Neural progenitor cell (in vitro differentiated cells): ENCODE measurements around the gene INPP5B. TPM values are rescaled to one million over a fixed set of nuclear protein-coding genes. Genes with fewer than 3 reads are reported as not detected.
A peak's percentile ranks its signal among the peaks of the same experiment; 100 is the strongest.

ENCODE experiments used
- DNase-seq: peaks from one replicate; pipeline ENCODE4 v3.0.0-alpha.2; 2016; ENCODE audit warnings: low spot score
- H2AFZ ChIP-seq: fragments of 200-600 bp; sonication (generic); replicated peaks from 2 replicates; pipeline ENCODE4 v1.6.1; 2016; ENCODE audit warnings: antibody characterized with exemption
- H3F3A ChIP-seq: fragments of 200-600 bp; sonication (generic); 2 replicates; pipeline ENCODE4 v1.6.1; 2016; ENCODE audit warnings: antibody characterized with exemption, low read depth
- H3K27ac ChIP-seq: fragments of 200-600 bp; sonication (generic); 2 replicates; pipeline ENCODE4 v1.5.1; 2016; ENCODE audit warnings: mild to moderate bottlenecking
- H3K27me3 ChIP-seq: fragments of 200-600 bp; sonication (generic); 2 replicates; pipeline ENCODE4 v1.6.1; 2016; ENCODE audit warnings: mild to moderate bottlenecking, moderate library complexity
- H3K36me3 ChIP-seq: fragments of 200-600 bp; sonication (generic); 2 replicates; pipeline ENCODE4 v1.5.1; 2016
- H3K4me1 ChIP-seq: fragments of 200-600 bp; sonication (generic); 2 replicates; pipeline ENCODE4 v1.6.1; 2016; ENCODE audit warnings: mixed run types
- H3K4me2 ChIP-seq: fragments of 200-600 bp; sonication (generic); 2 replicates; pipeline ENCODE4 v1.6.1; 2016
- H3K4me3 ChIP-seq: fragments of 200-600 bp; sonication (generic); 2 replicates; pipeline ENCODE4 v1.5.1; 2016
- H3K79me2 ChIP-seq: fragments of 200-600 bp; sonication (generic); 2 replicates; pipeline ENCODE4 v1.6.1; 2016; ENCODE audit warnings: low read depth
- H3K9ac ChIP-seq: fragments of 200-600 bp; sonication (generic); 2 replicates; pipeline ENCODE4 v1.6.1; 2016
- H3K9me3 ChIP-seq: fragments of 200-600 bp; sonication (generic); 2 replicates; pipeline ENCODE4 v1.5.1; 2016; ENCODE audit warnings: low read depth
- H4K20me1 ChIP-seq: fragments of 200-600 bp; sonication (generic); 2 replicates; pipeline ENCODE4 v1.6.1; 2016; ENCODE audit warnings: low read depth
- H3K27ac Mint-ChIP-seq: 3 replicates; pipeline ENCODE4 v1.8.0; 2021; ENCODE audit warnings: mixed read lengths
- H3K27me3 Mint-ChIP-seq: 2 replicates; pipeline ENCODE4 v1.8.0; 2022; ENCODE audit warnings: low read depth, mild to moderate bottlenecking, inconsistent platforms, moderate library complexity, mixed read lengths; ENCODE audit not compliant: insufficient read depth
- H3K36me3 Mint-ChIP-seq: 3 replicates; pipeline ENCODE4 v1.8.0; 2021; ENCODE audit warnings: mixed read lengths
- H3K4me1 Mint-ChIP-seq: 3 replicates; pipeline ENCODE4 v1.8.0; 2021; ENCODE audit warnings: mixed read lengths
- H3K4me3 Mint-ChIP-seq: 3 replicates; pipeline ENCODE4 v1.8.0; 2021; ENCODE audit warnings: mild to moderate bottlenecking, moderate library complexity, mixed read lengths
- H3K9me3 Mint-ChIP-seq: 3 replicates; pipeline ENCODE4 v1.8.0; 2020; ENCODE audit warnings: mixed read lengths
- EZH2 ChIP-seq: fragments of 200-600 bp; sonication (generic); IDR thresholded peaks from 2 replicates; pipeline ENCODE4 v1.6.1; 2017; ENCODE audit warnings: antibody characterized with exemption, mild to moderate bottlenecking, moderate library complexity
- EZH2phosphoT487 ChIP-seq: fragments of 200-600 bp; sonication (generic); IDR thresholded peaks from 2 replicates; pipeline ENCODE4 v1.6.1; 2017; ENCODE audit warnings: antibody characterized with exemption
- total RNA-seq: library from RNA; depleted of rRNA; stranded (reverse); fragments of >200 nt; gene quantifications from 2 replicates; pipeline ENCODE4 v1.2.3, GENCODE V29; 2015; ENCODE audit warnings: low replicate concordance
- TF ChIP-seq, protein P1 (sequence below): fragments of 200-600 bp; sonication (generic); IDR thresholded peaks from 2 replicates; pipeline ENCODE4 v1.5.1; 2017; ENCODE audit warnings: antibody characterized with exemption, mild to moderate bottlenecking

INPP5B gene
- total RNA-seq, 1 donor from 2014 or later, result 22.0 TPM

DNA sequence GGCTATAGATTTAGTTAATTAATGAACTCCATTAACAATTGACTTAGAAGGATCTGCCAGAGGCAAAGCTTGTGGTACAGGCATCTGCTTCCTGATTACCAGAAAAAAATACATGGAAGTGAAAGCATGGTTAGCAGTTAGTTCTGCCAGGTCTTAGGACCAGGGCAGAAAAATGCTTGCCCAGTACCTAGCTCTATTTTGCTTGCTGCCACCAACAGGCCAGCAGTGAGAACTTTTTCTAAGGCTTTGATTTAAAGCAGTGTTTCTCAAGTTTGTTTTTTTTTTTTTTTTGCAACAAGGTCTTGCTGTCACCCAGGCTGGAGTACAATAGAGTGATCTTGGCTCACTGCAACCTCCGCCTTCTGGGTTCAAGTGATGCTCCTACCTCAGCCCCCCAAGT, 71.0 kb downstream of the INPP5B start:
- Histone ChIP-seq H3K27me3 (no peaks in the 10 kb centered on the region), H3K36me3 (no peaks in the 10 kb centered on the region), H2AFZ (no peak overlapping the region), H3K9ac (no peak overlapping the region), H3K79me2 (no peaks in the 10 kb centered on the region), H3F3A (no peaks in the 10 kb centered on the region), H3K27ac (no peak overlapping the region), H3K4me1 (no peaks in the 10 kb centered on the region), H3K9me3 (no peaks in the 10 kb centered on the region), H3K4me2 (no peak overlapping the region), H4K20me1 (no peaks in the 10 kb centered on the region), H3K4me3 (no peak overlapping the region)
- H3K4me1 Mint-ChIP-seq, result no peaks in the 10 kb centered on the region
- no peak overlapping the region for H3K4me3 Mint-ChIP-seq
- no peaks in the 10 kb centered on the region for H3K9me3 Mint-ChIP-seq
- H3K27ac Mint-ChIP-seq, result no peak overlapping the region
- TF ChIP-seq EZH2phosphoT487, result no peak
- TF ChIP-seq, protein P1, sequence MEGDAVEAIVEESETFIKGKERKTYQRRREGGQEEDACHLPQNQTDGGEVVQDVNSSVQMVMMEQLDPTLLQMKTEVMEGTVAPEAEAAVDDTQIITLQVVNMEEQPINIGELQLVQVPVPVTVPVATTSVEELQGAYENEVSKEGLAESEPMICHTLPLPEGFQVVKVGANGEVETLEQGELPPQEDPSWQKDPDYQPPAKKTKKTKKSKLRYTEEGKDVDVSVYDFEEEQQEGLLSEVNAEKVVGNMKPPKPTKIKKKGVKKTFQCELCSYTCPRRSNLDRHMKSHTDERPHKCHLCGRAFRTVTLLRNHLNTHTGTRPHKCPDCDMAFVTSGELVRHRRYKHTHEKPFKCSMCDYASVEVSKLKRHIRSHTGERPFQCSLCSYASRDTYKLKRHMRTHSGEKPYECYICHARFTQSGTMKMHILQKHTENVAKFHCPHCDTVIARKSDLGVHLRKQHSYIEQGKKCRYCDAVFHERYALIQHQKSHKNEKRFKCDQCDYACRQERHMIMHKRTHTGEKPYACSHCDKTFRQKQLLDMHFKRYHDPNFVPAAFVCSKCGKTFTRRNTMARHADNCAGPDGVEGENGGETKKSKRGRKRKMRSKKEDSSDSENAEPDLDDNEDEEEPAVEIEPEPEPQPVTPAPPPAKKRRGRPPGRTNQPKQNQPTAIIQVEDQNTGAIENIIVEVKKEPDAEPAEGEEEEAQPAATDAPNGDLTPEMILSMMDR, result peak; percentile 24
- DNase-seq, result no peak
- H3K27me3 Mint-ChIP-seq, result no peaks in the 10 kb centered on the region
- peaks cover 9% of the 10 kb centered on the region for H3K36me3 Mint-ChIP-seq

DNA sequence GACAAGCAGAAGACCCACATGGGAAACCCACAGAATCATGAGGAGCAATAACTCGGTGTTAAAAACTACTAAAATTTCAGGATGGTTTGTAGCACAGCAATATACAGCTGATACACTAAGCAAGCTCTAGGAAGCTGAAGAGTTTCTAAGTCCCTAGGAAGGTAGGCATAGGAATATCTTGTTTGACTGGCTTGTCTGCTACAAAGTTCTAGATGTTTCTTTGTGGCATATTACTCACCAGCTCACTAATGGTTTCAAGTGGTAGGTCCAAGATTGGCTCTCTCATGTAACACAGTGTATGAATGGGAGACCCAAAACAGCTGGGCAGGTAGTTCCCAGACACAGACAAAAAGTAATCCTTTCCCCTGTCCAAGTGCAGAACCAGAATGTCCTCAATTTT, 74.2 kb downstream of the INPP5B start:
- H3K9me3 Mint-ChIP-seq, result no peaks in the 10 kb centered on the region
- H3K9me3 ChIP-seq, result no peaks in the 10 kb centered on the region
- H3K4me1 ChIP-seq, result no peaks in the 10 kb centered on the region
- H3K27me3 Mint-ChIP-seq, result no peaks in the 10 kb centered on the region
- H3K27ac Mint-ChIP-seq, result no peak overlapping the region
- no peaks in the 10 kb centered on the region for H3K27me3 ChIP-seq
- H3K79me2 ChIP-seq, result no peaks in the 10 kb centered on the region
- no peaks in the 10 kb centered on the region for H4K20me1 ChIP-seq
- no peak overlapping the region for H3K9ac ChIP-seq
- no peak for TF ChIP-seq EZH2
- TF ChIP-seq, protein P1, result no peak
- no peak for TF ChIP-seq EZH2phosphoT487
- H3K4me2 ChIP-seq, result no peak overlapping the region
- no peak overlapping the region for H3K4me3 ChIP-seq
- no peak overlapping the region for H2AFZ ChIP-seq
- H3F3A ChIP-seq, result no peaks in the 10 kb centered on the region
- H3K4me3 Mint-ChIP-seq, result no peak overlapping the region
- no peaks in the 10 kb centered on the region for H3K36me3 ChIP-seq
- no peaks in the 10 kb centered on the region for H3K4me1 Mint-ChIP-seq
- no peak overlapping the region for H3K27ac ChIP-seq
- peaks cover 15% of the 10 kb centered on the region for H3K36me3 Mint-ChIP-seq
- no peak for DNase-seq

DNA sequence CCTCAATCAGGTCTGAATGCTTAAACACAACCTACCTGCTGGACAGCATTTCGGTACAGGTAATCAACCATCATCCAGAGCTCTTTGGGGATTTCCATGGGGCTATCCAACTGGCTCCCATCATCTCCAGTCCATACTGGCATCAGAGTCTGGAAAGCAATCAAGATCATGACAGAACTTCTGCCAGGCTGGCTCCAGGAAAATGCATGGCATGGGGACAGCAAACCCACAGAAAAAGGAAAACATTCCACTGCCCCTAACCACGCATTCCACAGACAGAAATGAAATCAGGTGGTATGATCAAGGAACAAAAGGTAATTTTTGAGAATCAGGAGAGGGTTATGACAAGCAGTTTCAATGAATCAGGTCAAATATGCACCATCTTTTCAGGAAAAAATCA, 78.4 kb downstream of the INPP5B start:
- Histone ChIP-seq H3K36me3 (no peaks in the 10 kb centered on the region), H3K4me1 (no peaks in the 10 kb centered on the region), H2AFZ (no peak overlapping the region), H3K9ac (no peak overlapping the region), H3K27me3 (no peaks in the 10 kb centered on the region), H3K27ac (no peak overlapping the region), H4K20me1 (no peaks in the 10 kb centered on the region), H3K9me3 (no peaks in the 10 kb centered on the region), H3F3A (no peaks in the 10 kb centered on the region), H3K4me2 (no peak overlapping the region), H3K4me3 (no peak overlapping the region), H3K79me2 (no peaks in the 10 kb centered on the region)
- DNase-seq, result no peak
- Mint-ChIP-seq H3K27ac (no peak overlapping the region), H3K4me3 (no peak overlapping the region), H3K27me3 (peaks cover 3% of the 10 kb centered on the region), H3K4me1 (no peaks in the 10 kb centered on the region), H3K9me3 (no peaks in the 10 kb centered on the region), H3K36me3 (peaks cover 10% of the 10 kb centered on the region)
- no peak for TF ChIP-seq EZH2phosphoT487
- no peak for TF ChIP-seq EZH2

DNA sequence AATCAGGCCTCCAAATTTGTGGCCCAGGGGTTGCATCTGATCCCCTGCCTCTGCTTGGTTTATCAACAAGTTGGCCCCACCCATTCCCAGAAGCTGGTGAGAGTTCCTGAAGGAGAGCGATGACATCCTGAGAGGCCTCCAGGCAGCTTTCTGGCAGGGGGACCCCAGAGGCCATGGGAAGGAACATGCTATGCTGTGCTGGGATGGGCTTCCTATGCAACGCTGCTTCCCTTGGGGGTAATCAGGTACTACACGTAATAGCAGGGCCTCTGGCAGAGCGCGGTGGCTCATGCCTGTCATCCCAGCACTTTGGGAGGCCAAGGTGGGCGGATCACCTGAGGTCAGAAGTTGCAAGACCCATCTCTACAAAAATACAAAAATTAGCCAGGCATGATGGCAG, 79.1 kb downstream of the INPP5B start:
- Mint-ChIP-seq H3K4me3 (no peak overlapping the region), H3K27ac (no peak overlapping the region), H3K9me3 (no peaks in the 10 kb centered on the region), H3K27me3 (peaks cover 3% of the 10 kb centered on the region), H3K4me1 (no peaks in the 10 kb centered on the region), H3K36me3 (peaks cover 10% of the 10 kb centered on the region)
- H3K79me2 ChIP-seq, result no peaks in the 10 kb centered on the region
- no peaks in the 10 kb centered on the region for H3K9me3 ChIP-seq
- H2AFZ ChIP-seq, result no peak overlapping the region
- H4K20me1 ChIP-seq, result no peaks in the 10 kb centered on the region
- TF ChIP-seq, protein P1, result no peak
- no peaks in the 10 kb centered on the region for H3K4me1 ChIP-seq
- H3K27ac ChIP-seq, result no peak overlapping the region
- no peak overlapping the region for H3K4me2 ChIP-seq
- no peaks in the 10 kb centered on the region for H3F3A ChIP-seq
- no peaks in the 10 kb centered on the region for H3K36me3 ChIP-seq
- H3K4me3 ChIP-seq, result no peak overlapping the region
- no peak overlapping the region for H3K9ac ChIP-seq
- DNase-seq, result no peak
- no peaks in the 10 kb centered on the region for H3K27me3 ChIP-seq
